GM10266 (cell line): ENCODE measurements around the gene CSNK1G1.
A peak's percentile ranks its signal among the peaks of the same experiment; 100 is the strongest.

ENCODE experiments used
- DNase-seq: peaks from one replicate; pipeline ENCODE4 v3.0.0; 2012; ENCODE audit errors: extremely low spot score
- TF ChIP-seq, protein P1 (sequence below): IDR thresholded peaks from 2 replicates; pipeline ENCODE4 v1.5.1; 2012; ENCODE audit warnings: mild to moderate bottlenecking, low read depth; ENCODE audit not compliant: control insufficient read depth, insufficient read depth; ENCODE audit errors: missing control alignments

The CSNK1G1 gene

DNA sequence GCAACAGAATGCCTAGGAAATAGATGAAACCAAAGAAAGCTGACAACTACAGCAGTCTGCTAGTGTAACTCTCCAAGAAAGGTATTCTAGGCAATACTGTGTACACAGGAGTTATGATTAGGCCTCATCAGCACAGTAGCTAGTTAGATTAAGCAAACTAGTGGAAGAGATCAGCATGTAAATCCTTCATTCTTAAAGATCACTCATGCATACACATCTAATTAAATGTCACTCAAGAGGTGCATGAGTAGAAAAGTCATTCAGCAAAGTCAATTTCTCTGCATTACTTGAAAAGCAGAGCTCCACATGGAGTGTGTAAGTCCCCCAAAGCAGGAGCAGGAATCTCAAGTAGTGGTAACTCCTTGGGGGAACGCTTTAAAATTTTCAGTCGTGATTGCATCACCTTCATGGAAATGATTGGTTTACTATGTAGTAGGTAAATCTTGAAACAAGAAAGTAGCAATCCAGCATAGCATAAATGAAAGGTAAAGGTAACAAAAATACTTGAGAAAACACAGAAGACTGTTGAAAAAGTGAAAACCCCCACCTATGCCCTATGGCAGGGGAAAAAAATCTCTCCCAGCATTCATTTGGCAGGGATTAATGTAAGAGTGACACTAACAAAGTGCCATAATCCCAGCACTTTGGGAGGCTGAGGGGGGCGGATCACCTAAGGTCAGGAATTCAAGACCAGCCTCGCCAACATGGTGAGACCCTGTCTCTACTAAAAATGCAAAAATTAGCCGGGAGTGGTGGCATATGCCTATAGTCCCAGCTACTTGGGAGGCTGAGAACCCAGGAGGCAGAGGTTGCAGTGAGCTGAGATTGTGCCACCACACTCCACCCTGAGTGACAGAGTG, 163.8 kb downstream of the CSNK1G1 start:
- no peak for DNase-seq
- TF ChIP-seq, protein P1, sequence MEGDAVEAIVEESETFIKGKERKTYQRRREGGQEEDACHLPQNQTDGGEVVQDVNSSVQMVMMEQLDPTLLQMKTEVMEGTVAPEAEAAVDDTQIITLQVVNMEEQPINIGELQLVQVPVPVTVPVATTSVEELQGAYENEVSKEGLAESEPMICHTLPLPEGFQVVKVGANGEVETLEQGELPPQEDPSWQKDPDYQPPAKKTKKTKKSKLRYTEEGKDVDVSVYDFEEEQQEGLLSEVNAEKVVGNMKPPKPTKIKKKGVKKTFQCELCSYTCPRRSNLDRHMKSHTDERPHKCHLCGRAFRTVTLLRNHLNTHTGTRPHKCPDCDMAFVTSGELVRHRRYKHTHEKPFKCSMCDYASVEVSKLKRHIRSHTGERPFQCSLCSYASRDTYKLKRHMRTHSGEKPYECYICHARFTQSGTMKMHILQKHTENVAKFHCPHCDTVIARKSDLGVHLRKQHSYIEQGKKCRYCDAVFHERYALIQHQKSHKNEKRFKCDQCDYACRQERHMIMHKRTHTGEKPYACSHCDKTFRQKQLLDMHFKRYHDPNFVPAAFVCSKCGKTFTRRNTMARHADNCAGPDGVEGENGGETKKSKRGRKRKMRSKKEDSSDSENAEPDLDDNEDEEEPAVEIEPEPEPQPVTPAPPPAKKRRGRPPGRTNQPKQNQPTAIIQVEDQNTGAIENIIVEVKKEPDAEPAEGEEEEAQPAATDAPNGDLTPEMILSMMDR = no peak

DNA sequence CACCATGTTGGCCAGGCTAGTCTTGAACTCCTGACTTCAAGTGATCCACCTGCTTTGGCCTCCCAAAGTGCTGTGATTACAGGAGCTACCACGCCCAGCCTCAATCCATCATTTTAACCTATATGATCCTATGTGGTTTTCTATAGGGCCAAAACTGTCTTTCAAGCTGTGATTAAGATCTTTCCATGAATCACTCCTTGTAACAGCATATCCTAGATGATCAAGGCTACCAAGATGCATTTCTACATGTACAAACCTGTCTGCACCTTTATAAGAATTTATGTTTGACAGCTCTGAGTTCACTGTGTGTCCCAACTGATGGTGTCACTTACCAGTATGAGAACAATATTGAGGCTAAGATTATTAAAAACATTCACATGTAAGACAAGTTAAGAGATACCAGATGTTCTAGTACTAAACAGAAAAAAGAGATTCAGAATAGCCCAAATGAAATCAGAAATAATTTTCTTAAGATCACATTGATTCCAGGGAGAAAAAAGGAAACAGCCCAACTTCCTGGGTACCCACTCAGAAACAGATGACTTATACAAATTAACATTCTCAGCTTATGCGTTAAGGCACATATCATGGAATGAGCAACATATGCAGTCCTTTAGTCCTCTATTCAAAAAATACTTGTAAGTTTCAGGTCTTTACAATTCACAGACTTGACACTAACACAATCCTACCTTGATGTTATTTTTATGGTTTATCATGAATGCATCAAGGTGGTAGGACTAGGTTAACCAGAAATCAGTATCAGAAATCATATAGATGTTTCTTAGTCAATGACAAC, 168.4 kb downstream of the CSNK1G1 start:
- no peak for DNase-seq
- TF ChIP-seq, protein P1 = no peak

DNA sequence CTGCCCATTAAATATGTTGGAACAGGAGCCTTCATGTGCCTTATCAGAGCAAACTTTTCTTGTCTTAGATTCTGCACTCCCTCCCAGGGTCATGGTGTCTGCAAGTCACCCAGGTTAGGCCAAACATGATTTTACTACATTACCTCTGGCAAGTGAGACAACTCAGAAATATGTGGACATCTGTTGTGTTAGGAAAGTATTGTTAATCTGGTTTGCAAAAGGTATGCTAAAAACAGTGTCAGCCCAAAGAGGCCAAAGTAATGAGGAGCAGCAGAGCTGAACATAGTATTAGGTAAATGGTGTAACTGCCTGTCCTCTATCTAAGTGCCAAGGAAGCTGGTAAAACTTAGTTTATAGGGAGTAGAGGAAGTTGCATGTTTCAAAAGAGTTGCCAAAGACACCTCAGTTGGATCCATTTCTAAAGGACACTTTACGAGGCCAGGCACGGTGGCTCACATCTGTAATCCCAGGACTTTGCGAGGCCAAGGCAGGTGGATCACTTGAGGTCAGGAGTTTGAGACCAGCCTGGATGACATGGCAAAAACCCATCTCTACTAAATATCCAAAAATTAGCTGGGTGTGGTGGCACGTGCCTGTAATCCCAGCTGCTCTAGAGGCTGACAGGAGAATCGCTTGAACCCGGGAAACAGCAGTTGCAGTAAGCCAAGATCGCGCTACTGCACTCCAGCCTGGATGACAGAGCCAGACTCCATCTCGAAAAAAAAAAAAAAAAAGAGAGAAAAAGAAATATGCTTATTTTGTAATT, 170.6 kb downstream of the CSNK1G1 start:
- TF ChIP-seq, protein P1 = no peak

DNA sequence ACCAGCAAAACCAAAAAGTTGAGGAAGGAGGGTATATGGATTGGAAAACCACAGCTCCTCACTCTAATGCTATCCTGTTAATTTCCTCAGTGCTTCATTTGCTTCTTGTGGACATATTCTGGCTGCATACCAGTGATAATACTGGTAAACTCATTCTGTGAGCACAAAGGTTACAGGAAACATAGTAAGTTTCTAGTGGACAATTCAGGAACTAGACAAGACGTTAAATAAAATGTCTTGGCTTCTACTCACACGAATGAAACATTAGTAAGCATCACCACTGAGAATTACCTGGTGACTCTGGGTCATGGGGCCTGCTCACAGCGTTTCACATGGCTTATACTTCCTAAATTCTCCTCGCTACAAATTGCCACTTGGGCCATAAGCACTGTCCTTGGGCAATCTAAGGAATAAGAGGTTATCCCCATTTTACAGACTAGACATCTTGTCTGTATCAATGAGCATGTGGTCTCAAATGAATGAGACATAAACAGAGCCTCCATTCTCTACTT, 173.1 kb downstream of the CSNK1G1 start:
- TF ChIP-seq, protein P1 = no peak

More for the DNA sequence above, 170.6 kb downstream of the CSNK1G1 start:
- no peak for DNase-seq

DNA sequence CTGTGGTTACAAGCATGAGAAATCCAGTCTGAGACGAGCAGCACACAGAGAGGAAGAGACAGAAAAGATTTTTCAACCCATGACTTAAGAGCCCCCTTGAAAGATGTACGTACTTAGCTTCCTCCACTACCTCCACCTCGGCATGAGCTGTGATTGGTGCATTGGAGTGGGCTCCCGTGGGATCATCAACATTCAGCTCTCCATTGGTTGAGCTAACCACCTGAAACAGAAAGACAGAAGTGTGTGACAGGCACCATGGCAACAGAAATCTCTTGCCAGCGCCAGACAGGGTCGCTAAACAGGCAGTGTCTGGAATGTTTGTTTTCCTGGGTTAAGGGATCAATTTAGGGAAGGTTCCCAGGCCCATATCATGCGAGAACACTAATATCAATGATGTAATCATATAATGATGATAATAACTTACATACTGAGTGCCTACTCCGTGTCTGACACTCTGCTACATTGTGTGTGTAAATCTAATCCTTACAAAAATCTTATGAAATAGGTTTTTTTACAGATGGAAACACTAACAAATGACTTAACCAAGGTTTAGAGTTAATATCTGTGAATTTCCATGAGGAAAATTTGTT, 175.6 kb downstream of the CSNK1G1 start:
- peak; percentile 73 for DNase-seq

More for the DNA sequence above, 173.1 kb downstream of the CSNK1G1 start:
- DNase-seq = no peak

More for the DNA sequence above, 175.6 kb downstream of the CSNK1G1 start:
- TF ChIP-seq, protein P1 = no peak
